Neural progenitor cell (in vitro differentiated cells): ENCODE measurements around the gene FPR1.

ENCODE experiments used
- CTCF ChIP-seq: fragments of 200-600 bp; sonication (generic); IDR thresholded peaks from 2 replicates; pipeline ENCODE4 v1.5.1; 2017; ENCODE audit warnings: antibody characterized with exemption, mild to moderate bottlenecking
- EZH2phosphoT487 ChIP-seq: fragments of 200-600 bp; sonication (generic); IDR thresholded peaks from 2 replicates; pipeline ENCODE4 v1.6.1; 2017; ENCODE audit warnings: antibody characterized with exemption

GRCh38 chr19:51716925-51717324 lies 34.8 kb downstream of the FPR1 start:
- no peak for TF ChIP-seq CTCF
- no peak for TF ChIP-seq EZH2phosphoT487
